Occipital lobe (tissue), 2 donors: Measurements from ENCODE around the gene IRF1. TPM values are rescaled to one million over a fixed set of nuclear protein-coding genes. Genes with fewer than 3 reads are reported as not detected.

Source experiments
- DNase-seq: peaks from one replicate; lab custom pipeline; 2025; lab: John Stamatoyannopoulos, UW
- total RNA-seq: library from RNA; depleted of rRNA; stranded (reverse); fragments of >200 nt; gene quantifications from one replicate; pipeline ENCODE4 v1.2.3, GENCODE V29; 2014

IRF1 gene
- total RNA-seq, 1 donor from 2014 or later: 2.0 TPM

DNA sequence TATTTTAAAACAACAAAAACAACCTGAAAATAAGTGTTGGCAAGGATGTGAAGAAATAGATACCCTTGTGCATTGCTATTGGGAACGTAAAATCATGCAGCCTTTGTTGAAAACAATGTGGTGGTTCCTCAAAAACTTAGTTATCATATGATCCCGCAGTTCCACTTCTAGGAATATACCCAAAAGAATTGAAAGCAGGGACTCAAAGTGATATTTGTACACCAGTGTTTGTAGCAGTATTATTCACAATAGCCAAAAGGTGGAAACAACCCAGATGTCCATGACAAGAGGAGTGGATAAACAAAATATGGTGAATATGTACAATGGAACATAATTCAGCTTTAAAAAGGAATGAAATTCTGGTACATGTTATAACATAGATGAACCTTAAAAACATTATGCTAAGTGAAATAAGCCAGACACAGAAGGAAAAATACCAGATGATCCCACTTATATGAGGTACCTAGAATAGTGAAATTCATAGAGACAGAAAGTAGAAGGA, 29.0 kb downstream of the IRF1 start:
- no peak for DNase-seq

DNA sequence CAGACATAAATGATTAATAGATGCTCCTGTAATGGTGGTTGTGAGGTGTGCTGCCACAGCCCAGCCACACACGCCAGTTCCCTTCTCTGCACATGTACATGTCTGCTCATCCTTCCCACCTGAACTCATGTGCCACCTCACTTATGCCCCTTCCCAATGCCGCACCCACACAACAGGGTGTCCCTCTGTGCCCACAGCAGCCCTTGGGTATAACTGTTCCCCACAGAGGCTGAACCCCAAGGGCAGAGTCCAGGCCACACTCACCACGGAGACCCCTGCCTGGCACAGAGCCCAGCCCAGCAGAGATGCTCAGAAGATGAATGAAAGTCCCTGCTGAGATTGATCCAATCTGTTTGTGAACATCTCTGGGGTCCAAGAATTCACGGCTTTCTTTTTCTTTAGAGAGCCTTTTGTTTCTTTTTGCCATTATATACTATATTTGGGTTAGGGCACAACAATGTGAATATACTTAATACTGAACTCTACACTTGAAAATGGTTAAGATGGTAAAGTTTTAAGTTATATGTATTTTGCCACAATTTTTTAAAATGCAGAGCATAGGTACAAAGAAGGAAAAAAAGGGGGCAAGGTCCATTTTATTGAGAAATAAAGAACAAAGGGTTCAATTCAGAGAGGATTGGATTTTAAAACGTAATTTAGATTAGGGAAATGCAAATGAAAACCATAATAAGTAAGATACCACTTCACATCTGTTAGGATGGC, 29.6 kb downstream of the IRF1 start:
- DNase-seq: no peak

DNA sequence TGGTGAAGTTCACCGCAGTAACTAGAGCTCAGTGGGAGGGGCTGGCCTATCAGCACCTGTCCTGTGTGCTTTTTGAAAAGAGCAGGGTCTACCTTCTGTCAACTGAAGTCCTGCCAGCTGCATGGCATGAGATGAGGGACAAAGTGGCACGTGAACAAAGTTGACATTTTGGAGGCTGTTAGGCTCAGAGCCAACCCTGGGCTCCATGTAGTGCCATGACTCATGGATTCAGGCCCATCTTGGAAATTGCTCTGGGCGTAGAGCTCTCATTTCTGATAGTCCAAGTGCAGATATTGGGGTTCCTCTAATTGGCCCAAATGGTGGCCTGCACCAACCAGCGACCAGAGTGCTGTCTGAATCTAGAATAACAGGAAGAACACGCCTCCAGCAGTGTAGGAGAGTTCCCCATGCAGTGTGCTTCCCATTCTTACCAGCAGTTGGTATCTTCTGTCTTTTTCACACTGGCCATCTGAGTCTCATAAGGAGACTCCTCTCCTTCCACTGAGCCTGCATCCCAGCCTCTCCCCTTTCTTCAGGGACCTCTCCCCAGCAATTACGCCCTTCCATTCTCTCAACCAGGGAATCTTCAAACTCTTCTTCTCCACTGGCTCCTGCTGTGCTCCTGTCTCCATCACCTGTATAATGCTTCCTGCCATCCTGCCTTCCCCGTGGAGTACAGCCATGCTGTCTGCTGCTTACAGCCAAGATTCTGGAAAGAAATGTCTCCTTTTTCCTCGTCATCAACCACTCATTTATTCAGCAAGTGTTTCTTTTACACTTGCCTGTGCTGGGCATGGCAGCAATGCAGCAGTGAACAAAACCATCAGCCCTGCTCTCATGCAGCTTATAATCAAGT, 30.4 kb downstream of the IRF1 start:
- no peak for DNase-seq

DNA sequence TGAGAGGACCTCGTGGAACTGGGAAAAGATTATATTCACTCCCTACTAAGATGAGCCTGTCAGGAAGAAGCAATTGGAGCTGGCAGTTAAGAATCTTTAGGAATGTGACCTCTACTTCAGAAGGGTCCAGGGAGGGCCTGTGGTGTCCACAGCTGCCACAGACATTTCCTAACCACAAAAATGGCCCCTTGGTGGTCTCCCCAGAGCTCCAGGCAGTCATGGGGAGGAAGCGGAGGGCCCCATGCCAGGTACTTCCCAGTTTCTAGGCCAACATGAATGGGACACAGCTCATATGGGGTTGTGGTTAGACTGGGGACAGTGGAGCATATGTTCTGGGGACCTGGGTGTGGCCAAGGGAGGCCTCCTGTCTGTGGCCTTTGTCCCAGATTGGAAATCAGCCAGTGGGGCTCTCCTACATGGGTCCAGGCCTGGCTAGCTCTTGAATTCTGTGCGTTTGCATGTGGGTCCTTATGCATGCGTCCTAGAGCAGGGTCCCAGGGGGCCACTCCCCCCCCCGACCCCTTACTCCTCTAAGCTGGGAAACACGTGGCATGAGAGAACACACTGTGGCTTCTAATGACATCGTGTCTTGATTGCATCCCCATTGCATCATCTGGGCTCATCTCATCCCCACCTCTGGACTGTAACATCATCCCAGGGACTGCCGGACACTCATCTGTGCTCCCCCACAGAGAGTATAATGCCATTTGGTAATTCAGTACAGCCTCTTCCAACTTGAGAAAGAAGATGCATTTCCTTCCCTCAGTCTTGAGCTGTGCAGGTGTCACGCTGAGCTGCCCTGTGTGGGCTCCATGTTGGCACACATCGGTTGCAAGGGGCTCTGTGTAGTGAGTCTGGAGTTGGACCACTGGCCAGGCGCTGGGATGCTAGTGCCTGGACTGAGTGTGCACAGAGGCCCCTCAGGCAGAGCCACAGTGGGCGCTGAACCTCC, 31.3 kb downstream of the IRF1 start:
- no peak for DNase-seq

DNA sequence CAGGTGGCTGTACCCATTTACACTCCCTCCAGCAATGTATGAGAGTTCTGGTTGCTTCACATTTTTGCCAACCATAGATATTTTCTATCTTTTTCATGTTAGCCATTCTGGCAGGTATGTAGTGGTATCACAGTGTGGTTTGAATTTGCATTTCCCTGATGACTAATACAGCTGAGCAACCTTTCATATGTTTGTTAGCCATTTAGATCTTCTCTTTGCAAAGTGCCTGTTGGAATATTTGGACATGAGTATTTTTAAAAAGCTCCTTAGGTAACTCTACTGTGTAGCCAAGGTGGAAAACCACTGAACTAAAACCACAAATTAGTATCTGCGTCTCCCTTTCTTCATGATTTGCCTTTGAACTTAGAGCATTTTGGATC, 31.9 kb downstream of the IRF1 start:
- DNase-seq: no peak

DNA sequence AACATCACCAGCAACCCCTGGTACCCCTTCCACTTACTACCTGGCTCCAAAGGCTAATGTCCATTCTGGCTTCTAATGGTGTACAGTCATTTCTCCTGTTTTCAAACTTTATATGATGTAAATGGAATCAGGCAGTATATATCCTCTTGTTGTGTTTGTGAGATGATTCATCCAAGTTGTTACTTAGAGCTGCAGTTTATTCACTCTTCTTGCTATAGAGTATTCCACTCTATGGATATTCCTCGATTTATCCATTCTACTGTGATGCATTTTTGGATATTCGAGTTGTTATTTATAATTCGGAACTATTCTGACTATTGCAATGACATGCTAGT, 32.4 kb downstream of the IRF1 start:
- DNase-seq: no peak

DNA sequence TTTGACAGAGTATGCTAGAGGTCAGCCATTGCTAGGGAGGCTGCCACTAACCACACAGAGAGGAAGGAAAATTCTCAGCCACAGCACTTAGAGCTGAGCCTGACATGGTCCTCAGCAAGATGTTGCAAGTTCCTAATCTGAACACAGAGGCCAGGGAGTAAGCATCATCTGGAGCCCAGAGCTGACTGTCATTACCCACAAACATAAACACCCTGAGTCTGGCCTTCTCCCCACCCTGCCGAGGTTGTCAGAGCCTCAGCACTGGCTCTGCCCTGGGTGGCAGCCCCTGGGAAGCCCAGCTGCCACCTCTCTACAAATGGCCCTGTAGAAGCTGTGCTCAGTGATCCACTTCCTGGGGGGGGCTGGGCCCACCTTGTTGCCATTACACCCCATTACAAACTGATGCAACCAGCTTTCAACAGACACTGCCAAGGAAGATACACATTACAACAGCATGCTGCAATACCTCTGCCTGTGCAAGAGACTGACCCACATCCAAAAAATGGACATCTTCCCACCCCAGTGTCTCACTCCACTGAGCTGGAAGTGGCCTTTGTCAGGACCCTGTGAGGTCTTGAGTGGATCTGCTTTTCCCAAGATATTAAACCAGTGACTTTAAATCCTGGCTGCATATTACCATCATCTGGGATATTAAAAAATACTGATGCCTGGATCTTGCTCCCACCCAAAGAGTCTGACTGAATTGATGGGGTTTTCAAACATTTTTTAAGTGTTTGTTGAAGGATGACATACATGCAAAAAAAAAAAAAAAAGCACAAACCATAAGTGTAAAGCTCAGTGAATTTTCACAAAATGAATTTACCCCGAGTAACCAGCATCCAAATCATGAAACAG, 33.0 kb downstream of the IRF1 start:
- no peak for DNase-seq

DNA sequence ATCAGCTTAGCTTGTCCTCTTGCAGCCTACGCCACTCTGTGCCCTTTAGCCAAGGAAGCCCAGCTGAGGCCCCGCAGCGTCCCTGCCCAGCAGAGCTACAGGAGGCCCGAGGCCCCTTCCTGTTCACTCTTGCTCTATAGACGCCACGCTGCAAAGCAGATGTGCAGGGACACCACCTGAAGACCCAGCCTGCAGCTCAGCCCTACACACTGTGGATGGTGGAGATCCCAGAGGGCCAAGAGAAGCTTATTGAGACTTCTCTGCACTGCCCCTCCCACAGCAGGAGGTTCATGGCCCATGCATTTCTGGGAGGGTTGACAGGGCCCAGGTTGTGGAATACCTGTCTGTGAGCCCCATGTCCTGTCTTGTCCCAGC, 33.6 kb downstream of the IRF1 start:
- DNase-seq: no peak

DNA sequence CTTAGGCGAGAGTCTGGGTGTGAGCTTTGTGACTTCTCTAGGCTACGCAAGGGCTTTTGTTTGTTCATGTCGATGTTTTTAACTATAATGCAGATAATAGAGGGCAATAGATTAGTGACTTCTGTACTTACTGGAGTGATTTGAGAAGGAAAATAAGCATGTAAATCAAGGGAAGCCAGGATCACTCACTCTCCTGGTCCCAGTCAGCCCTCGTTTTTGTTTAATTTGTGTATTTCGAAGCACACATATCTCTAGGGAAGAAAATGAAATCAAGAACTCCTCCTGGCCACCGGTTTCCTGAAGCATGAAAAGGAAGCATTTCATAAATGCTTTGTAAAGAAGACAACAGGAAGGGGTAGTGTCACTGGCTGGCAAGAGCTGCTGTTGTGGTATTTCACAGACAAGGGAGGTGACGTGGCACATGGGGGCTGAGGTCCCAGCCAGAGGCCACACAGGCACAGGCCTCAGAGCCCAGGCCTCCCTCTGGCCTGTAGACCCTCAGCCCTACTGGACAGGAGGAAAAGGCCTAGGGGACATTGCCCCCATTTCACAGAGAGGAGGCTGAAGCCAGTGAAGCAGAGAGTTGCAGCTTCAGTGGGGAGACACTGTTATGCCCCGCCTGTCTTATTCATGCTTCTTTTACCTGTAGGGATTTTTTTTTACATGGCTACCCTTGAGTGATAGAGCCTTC, 34.1 kb downstream of the IRF1 start:
- no peak for DNase-seq

DNA sequence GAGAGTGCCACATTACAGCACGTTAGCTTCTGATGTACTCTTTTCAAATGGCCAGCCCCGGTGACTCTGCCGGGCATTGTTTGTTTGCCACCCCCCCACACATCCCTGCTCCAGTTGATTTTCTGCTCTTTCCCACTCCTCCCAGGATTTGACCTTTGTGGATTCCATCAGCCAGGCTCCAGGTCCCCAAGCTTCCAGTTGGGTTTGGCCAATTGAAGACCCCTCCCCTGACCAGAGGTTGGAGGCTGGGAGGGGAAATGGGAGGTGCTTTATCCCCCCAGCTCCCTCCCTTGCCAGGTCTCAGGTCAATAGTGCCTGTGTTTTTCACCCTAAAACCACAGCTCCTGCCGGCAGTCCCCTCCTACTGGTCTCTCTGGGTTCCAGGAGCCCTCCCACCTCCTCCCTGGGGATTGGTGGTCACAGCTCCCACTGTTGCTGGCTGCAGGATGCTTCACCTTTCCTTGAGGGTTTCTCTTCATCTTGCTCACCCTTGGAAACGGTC, 34.9 kb downstream of the IRF1 start:
- no peak for DNase-seq

DNA sequence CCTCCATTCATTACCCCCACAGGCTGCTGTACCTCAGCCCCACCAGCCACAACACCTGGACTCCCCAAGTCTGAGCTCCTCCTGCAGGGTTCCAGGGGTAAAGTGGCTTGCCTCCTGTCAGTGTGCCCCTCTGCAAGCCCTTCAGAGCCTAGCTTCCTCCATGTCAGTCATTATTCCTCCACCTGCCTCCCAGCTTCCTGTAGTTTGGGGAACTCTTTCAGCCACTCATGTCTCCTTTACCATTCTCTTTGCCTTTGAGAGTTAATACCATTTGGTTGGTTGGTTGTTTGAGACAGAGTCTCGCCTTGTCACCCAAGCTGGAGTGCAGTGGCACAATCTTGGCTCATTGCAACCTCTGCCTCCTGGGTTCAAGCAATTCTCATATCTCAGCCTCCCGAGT, 36.2 kb downstream of the IRF1 start:
- no peak for DNase-seq

DNA sequence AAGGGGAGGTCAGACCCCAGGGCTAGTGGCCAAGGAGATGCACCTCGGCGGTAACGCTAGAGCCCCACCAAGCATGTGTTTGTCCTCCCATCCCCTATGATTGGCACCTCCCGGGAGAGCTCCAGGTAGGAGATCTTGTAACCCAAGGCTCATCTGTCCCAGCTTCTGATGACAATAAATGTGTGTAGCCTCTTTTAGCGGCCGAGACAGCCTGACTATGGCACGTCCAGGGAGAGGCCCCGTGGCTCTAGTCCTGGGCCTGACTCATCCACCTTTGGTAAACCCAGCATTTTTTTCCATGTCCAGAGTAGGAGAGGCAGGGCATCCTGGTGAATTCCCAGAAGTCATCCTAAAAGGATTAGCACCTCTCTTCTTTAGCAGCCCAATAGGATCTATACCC, 39.2 kb downstream of the IRF1 start:
- no peak for DNase-seq

DNA sequence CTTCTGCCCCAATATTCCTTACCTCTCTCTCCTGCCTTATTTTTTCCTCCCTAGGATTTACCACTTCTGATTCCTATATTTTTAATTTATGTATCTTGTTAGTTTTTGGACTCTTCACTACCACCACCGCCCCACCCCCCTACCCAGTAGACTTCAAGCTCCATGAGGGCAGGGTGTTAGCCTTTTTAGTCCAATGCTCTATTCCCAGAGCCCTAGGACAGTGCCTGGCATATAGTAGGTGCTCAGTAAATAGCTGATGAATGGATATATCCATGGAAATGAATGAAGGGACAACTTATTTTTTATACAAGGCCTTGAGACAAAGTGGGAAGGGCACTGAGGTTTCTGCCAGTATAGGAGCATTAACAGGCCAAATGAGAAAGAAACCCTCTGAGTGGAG, 41.5 kb downstream of the IRF1 start:
- no peak for DNase-seq

DNA sequence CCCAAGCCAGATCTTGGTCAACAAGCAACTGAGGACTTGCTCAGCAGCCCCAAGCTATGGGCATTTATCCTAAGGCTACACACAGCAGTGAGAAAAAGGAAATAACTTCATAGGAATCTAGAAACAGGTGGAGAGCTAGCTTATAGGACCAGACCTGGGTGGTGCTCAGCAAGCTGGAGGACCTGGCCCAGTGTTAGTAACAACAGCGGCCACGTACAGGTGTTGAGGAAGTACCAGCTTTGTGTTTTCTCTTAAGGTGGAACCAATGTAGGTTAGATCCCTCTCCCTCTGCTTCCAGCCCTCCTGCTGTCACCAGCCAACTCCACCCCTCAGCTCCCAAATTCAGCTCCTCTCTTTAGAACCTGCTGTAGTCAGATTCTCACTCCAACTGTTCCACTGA, 43.4 kb downstream of the IRF1 start:
- no peak for DNase-seq

DNA sequence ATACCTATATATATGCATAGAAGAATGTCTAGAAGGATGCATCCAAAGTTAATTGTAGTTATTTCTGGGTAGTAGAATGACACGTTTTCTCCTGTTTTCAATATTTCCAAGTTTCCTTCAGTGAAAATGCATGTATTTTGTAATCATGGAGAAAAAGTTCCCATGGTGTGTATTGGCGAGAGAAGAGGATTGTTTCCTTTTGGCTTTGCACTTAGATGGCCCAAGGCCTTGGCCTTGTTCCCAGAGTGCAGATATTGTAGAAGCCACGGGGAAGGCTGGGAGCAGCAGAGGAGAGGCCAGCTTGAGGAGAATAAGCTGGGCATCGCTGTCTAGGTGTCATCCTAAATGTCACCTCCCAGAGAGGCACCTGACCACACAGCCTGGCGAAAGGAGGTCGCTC, 44.0 kb downstream of the IRF1 start:
- DNase-seq: no peak

DNA sequence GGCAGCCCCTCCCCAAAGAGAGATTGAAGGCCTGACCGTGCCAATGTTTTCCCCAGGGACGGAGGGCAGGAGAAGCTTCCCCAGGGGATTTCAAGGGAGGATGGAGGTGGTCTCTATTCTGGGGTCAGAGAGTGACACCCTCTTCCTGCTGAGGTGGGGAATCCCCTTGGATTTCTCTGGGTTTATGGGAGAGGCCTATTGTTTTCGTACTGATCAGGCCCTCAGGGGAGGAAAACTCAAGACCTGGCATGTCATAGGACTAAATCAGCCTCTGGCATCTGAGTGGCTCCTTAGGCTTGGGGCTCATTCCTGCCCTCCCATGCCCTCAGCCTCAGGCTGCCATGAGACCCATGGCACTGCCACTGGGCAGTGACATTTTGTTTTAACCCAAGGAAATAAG, 44.6 kb downstream of the IRF1 start:
- DNase-seq: no peak

DNA sequence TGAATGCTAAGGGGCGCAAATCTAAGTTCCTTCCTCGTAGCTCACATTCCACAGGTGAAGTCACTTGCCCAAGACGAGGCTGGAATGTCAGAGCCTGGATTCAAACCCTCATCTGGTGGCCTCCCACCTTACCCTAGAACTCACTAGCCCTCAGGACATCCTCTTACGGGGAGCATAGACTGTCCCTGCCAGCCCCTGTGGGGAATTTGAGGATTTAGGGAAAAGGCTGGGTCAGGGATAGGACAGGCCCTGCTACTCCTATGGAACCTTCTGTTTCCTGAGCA, 45.0 kb downstream of the IRF1 start:
- DNase-seq: no peak

DNA sequence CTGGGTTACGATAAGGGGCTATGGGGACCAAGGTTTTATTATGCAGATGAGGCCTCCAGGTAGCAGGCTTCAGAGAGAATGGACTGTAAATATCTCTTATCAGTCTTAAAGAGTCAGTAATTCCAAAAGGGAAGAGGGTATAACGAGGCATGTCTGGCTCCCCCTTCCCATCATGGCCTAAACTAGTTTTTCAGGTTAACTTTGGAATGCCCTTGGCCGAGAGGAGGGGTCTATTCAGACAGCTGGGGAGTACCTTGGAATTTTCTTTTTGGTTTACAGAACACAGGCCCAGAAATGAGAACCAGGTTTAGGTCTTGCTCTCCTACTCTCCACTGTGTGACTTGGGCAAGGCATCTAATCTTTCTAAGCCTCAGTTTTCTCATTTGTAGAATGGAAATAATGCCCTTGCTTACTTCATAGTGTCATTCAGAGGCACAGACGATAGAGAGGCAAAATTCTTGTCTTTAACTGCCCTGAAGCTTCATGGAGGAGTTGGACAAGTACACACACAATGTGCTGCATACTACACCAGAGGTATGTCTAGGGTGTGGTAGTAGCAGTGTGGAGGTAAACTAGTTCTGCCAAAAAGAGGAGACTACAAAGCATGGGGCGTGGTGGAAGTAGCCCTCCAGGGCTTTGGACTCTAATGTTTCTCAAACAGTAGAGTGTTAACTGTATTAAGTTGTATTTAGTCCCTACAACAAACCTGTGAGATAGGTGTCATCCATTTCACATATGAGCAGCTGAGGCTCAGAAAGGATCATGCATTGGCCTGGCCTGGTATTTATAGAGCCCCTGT, 45.5 kb downstream of the IRF1 start:
- DNase-seq: no peak

DNA sequence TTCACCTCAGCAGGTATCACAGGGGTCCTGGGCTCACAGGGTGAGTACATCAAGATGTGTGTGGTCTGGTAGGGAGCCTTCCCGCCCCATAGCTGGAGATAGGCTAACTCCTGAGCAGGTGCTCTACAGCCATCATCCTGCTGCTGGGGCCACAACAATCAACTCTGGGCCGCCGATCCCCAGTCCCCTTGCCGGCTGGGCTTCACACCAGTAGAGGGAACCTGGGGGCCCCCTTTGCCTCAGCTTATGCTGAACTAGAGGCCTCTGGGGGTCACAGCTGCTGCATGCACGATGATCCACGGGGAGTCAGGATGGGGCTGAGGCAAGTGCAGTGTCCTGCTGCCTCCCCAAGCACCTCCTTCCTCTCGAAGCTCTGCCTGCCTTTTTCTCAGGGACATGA, 46.5 kb downstream of the IRF1 start:
- DNase-seq: no peak
